ENCODE measurements around the gene ACYP1. TPM values are rescaled to one million over a fixed set of nuclear protein-coding genes. Genes with fewer than 3 reads are reported as not detected.
"Not testable (repeated sequence)": the region's sequence is repeated elsewhere in the genome, so short reads cannot be mapped to it uniquely, and the experiment has no call there.

ACYP1 gene
- total RNA-seq, 1 experiment from 2014 or later: 34.0 TPM

GRCh38 chr14:75068294-75069120, 4.7 kb upstream of the ACYP1 start:
- DNase-seq (ENCODE audit: low read depth): no peak

- not testable (repeated sequence) for DNase-seq (ENCODE audit: low read depth)
Observed at GRCh38 chr14:75067765-75068164, 3.9 kb upstream of the ACYP1 start.

DNA sequence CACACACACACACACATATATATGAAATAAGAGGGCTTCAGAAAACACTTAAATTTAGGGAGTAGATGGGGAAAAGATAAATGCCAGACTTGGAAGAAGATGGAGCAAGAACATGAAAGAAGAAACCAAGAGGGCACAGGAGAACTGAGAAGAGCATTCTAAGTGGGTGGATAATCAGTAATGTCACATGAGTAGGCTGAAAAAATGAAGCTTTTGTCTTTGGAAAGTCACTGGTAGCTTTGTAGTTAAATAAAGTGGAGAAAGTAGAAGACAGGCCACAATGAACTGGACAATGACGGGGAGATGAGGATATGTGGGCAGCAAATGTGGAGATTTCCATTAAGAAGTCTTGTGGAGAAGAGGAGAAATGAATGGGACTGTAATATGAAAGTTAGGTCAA, 3.4 kb upstream of the ACYP1 start:
- no peak for DNase-seq (ENCODE audit: low read depth)

DNA sequence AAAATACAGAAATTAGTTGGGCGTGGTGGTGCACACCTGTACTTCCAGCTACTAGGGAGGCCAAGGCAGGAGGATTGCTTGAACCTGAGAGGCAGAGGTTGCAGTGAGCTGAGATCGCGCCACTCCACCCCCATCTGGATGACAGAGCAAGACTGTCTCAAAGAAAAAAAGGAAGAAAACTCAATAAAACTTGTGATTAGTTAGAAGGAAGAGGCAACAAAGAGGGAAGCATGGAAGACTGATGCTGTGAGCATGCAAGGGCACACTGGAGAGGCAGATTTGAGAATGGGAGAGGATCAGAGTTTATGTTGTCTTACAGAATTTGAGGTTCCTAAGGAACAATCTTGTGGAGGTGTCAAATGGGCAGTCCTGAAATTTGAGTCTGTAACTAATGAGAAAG, 2.9 kb upstream of the ACYP1 start:
- DNase-seq (ENCODE audit: low read depth): no peak

- no peak for DNase-seq (ENCODE audit: low read depth)
Observed at GRCh38 chr14:75064205-75064567, 362 bp upstream of the ACYP1 start.

GRCh38 chr14:75063013-75063412, 811 bp downstream of the ACYP1 start:
- no peak for DNase-seq (ENCODE audit: low read depth)

GRCh38 chr14:75060420-75060819, 3.4 kb downstream of the ACYP1 start:
- no peak for DNase-seq (ENCODE audit: low read depth)

DNA sequence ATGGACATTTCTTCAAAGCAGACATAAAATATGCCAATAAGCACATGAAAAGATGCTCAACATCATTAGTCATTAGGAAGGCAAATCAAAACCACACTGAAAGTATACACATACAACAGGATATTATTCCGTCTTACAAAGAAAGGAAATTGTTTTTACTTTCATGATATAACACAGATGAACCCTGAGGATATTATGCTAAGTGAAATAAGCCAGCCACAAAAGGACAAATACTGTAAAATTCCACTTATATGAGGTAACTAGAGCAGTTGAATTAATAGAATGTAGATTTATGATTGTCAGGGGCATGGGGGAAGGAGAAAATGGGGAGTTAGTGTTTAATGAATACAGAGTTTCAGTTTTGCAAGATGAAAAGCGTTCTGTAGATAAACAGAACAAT, 4.2 kb downstream of the ACYP1 start:
- peak; percentile 4 for DNase-seq (ENCODE audit: low read depth)

GRCh38 chr14:75054421-75054820, 9.4 kb downstream of the ACYP1 start:
- no peak for DNase-seq (ENCODE audit: low read depth)

GRCh38 chr14:75053396-75054291, 10.2 kb downstream of the ACYP1 start:
- no peak for DNase-seq (ENCODE audit: low read depth)

- DNase-seq (ENCODE audit: low read depth): no peak
Observed at GRCh38 chr14:75051556-75051899, 12.3 kb downstream of the ACYP1 start.

DNA sequence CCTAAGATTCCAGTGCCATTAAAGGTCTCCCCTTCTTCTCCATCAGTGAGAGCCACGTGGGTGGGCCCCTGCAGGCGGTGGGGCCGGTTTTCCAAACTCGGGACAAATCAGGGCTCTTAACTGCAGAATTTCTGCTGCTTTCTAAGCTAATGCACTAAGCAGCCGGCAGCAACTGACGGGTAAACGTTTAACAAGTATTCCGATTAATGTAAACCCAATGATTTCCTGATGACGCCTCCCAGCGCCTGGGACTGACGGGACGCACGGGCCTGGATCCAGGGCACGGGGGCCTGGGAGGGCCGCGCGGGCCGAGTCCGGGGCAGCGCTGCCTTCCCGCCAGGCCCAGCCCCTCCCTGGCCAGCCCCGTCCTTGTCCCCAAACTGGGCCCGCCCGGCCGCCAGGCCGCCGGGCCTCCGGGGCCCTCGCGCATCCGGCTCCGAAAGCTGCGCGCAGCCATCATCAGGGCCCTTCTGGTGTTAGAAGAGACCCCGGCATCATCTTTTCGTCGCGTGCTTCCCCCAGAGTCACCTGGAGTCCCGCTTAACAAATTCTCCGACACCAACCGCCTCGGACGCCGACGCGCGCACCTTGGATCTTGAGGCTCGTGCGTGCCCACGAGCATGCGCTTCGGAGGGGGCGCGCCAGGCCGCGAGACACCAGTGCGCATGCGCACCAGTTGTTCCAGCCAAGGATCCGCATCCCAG, 12.8 kb downstream of the ACYP1 start, which contains the start of gene MLH3:
TSS of gene MLH3 (minus strand) at position 616 of the 704 bp plus-strand sequence. CDS start 1,812 bp downstream, outside the sequence.
- DNase-seq (ENCODE audit: low read depth): peak; percentile 93

DNA sequence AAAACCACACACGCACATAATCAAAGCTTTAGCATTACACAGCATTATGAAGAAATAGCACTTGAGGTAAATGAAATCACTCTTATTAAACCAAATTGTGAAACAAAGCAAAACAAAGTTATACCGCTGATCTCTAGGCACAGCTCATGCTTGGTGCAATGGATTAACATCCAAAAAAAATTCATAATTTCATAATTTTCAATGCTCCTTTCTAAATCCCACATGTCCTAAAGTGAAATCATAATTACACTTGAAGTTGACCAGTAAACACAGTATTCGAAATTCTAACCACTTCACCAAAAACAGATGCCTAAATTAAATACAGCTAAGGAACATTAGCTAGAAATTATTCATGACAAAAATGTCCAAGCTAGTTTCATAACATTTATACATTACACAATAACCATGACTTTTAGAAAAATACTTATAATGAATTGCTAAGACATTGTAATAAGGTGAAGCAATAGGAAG, 14.1 kb downstream of the ACYP1 start:
- DNase-seq (ENCODE audit: low read depth): no peak

- no peak for DNase-seq (ENCODE audit: low read depth)
Observed at GRCh38 chr14:75049136-75049535, 14.7 kb downstream of the ACYP1 start.

DNA sequence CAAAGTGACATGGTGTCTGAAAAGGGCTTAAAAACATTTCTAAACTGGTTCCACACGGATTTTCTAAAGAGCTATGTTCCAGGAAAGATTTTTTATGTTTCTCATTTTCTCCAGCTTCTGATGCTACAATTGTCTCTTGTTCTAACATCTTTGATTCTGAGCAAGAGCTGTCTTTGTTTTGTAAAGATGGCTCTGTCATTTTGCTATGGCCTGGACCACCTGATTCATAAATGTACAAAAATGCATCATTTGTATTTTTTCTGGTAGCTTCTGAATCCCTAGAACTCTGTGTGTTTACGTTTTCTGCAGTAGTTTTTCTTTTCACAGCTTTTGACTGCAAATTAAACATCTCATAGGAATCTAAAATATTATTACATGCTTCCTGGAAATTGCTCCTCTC, 15.7 kb downstream of the ACYP1 start:
- no peak for DNase-seq (ENCODE audit: low read depth)

DNA sequence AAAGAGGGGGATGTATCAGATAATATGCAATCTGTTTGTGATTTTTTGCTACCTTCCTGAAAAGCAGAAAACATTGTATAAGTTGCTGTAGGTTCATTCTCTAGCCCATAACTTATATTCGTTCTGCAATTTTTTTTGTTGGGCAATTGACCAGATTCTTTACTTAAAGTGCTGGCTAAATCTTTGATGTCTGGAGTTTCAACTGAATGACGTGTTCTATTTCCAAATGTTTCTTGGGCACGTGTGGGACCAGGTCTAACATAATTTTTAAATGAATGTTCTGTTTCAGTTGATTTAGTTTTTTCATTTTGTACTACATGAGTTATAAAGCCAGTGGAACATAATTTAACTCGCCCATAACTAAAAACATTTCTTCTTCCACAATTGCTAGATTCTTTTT, 16.3 kb downstream of the ACYP1 start:
- no peak for DNase-seq (ENCODE audit: low read depth)

DNA sequence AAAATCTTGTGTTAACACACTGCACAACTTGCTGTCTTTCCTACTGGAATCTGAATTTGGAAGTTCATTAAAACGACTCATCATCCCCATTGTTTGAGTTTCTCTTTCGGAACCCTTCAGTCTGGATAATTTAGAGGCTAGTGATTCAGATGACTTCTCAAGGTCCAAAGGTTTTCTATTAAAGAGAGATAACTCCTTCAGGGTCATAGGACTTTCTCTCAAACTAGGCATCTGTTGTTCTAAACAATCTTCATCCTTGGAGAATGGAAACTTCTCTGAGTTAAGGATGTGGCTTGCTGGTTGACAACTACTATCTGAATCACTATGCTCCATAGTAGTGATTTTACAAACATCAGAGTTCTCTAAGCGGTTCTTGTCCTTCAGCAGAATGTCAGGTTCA, 16.9 kb downstream of the ACYP1 start:
- no peak for DNase-seq (ENCODE audit: low read depth)

DNA sequence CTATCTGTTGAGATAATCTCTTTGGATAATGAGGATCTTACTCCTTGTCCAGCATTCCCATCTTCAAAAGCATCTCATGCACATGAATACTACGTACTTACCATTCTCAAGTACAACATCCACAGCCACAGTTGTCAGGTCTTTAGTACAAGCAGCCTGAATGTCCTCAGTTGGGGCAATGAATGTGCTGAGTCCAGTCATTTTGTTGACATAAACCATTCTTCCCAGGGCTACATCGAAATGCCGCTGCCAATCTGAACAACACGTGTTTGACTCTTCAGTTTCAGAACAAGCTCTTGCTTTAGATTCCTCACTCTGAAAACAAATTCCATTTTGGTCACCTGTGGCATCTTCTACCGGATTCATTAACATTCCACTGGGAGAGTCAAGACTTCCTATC, 17.5 kb downstream of the ACYP1 start:
- DNase-seq (ENCODE audit: low read depth): no peak

GRCh38 chr14:75044752-75045151, 19.1 kb downstream of the ACYP1 start:
- DNase-seq (ENCODE audit: low read depth): no peak

- DNase-seq (ENCODE audit: low read depth): peak; percentile 57
Observed at GRCh38 chr14:75044322-75044721, 19.5 kb downstream of the ACYP1 start.

DNA sequence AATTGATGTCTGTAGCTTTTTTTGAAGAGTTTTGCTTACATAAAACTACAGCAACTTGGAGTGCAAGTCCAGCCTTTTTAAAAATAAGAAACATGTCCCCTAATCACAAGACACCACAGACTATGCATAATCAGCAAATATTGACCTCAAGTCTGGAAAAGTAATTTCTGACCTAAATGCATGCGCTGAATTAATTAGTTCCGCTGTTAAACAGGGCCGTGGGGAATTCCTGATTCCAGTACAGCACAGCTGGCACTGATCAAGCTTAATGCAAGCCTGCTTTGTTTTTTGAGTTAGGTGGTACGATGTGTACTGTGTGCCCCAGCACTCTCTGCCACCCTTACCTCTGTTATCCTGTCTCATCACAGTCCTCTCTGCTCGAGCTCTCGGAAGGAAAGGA, 21.8 kb downstream of the ACYP1 start:
- DNase-seq (ENCODE audit: low read depth): peak; percentile 40

DNA sequence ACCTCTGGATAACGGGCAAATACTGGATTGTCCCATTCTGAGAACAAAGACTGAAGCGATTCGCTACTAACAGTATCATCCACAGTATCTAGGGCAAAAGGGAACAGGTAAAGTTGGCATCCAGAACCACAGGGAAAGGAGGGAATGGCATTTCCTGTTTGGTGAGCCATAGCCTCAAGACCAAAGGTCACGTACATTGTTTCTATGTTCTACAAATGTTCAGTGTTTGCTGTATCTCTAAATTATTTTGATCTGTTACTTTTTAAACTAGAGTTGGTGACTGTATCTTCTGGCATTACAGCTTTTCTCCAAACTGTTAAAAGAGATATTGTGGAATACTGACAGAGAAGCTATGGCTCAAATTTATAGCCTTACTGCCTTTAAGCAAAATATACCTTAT, 22.2 kb downstream of the ACYP1 start:
- peak; percentile 50 for DNase-seq (ENCODE audit: low read depth)

All from Daoy (cell line).